ENCODE data around the gene SLIT1.

Gene SLIT1

DNA sequence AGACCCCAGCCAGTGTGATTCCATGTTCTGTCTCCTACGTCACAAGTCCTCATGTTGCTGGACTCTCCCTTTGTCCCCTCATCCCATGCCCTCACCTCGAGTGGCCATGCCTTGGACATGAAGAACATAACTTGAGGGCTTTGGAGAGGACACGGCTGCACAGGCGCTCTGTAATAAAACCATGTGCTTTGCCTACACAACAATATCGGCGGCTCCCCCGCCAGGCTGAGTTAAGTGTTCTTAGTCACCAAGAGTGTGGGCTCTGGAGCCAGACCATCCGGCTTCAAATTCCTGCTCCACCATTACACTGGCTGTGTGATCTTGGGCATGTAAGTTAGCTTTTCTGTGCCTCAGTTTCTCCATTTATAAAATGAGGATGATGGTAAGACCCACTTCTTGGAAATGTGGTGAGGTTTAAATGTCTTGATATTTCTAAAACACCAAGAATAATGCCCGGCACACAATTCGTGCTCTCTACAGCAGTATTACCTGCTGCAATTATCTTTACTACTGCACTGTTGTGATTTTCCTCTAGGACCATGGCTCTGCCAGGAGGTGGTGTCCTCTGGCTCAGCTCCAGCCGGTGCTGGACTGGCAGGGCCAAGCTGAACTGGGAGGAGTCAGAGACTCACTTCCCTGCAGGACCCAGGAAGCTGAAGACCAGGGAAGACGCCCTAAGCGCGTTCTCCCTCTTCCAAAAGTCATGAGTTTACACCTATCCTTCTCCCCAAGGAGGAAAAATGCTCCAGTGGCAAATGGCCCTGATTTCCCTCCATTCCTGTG lies 15.7 kb downstream of the SLIT1 start:
- no peak for DNase-seq

DNA sequence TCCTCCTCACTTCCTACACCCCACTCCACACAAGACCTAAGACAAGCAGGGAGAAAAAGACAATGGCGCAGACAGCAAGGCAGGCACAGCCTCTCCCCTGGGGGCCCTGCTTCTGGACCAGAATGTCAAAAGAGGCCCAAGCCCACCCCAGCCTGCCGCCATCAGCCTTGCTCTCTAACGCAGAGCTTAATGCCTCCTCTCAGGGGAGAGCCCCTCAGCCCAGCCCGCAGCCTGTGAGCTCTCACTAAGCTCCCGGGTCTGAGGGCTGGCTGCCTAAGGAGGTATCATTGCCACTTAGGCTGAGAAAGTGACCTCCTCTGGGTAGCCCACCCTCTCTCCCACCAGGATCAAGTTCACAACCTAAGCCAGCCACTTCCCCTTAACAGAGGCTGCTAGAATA lies 16.7 kb downstream of the SLIT1 start:
- no peak for DNase-seq

DNA sequence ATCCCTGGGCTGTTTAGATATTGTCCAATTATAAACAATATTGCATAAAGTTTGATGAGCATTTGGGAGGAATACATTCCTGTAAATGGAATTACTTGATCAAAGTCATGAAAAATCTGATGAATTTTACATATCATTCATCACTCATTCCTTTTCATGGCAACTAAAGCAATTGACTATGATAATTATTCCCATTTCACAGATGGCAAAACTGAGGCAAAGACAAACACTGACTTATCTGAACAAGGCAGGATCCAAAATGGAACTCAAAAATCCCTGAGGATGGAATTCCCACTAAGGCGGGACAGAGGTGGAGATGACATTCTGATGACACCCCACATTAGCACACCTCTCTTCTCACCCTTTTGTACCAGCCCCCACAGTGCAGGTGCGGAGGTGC lies 17.1 kb downstream of the SLIT1 start:
- DNase-seq, result no peak

DNA sequence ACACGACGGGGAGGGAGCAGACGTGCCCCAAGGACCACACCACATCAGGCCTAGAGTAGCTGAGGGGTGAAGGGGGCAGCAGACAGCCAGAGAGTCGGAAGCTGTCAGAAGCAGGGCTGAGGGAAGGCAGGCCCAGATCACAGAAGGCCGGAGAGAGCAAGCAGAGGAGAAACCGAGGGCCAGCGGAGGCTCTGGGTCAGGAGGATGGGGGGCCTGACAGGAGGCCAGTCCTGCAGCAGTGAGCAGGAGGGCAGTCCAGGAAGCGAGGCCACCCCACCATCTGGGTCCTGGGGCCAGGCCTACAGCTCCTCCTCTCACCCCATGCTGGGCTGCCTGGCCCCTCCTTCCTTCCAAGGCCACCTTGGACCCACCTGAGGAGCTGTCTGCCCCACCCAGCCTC lies 20.3 kb downstream of the SLIT1 start:
- DNase-seq, result no peak

DNA sequence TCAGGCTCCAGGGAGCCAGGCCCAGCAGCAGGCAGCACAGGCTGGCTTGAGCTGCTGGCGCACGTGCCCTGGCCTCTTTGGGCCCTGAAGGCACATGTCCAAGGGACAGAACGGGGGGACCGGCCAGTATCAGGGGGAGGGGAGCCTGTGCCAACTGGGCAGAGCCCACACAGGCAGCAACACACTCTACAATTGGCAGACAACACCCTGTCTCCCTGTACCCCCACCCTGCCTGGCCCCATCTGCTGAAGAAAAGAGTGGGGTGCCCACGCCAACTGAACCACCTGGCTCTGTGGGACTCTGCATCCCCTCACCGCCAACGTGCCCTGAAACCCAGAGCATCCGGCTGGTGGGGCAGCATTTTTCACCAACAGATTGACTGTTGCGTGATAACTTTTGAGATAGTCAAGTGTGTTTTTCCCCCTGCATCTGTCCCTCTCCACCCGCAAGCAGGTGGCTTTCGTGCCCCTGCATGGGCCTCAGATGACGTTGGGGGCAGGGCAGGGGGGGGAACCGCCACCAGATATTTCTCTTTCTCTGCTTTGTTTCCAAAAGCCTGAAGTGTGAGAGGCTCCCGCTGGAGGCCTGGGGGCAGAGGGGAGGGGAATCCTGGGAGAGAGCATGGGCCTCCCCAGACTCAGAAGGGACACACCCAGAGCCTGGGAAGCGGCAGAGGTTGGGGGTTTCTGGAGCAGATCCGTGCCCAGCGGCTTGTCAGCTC lies 21.8 kb downstream of the SLIT1 start:
- DNase-seq, result no peak

DNA sequence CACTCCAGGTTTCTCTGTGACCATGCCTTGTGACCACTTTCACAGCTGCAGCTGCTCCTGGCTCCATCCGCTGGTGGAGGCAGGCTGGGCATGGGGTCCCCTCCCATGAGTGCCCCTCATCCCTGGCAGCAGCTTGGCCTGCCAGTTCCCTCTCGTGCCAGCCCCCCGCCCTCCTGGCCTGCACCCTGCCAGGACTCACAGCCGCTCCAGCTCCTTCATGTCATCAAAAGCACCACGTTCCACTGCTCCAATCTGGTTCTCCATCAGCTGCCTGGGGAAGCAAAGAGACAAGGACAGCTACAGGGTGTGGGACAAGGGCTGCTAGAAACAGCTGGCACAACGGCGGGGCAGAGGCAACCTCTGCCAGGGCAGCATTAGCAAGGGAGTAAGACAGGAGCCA lies 22.6 kb downstream of the SLIT1 start:
- no peak for DNase-seq

DNA sequence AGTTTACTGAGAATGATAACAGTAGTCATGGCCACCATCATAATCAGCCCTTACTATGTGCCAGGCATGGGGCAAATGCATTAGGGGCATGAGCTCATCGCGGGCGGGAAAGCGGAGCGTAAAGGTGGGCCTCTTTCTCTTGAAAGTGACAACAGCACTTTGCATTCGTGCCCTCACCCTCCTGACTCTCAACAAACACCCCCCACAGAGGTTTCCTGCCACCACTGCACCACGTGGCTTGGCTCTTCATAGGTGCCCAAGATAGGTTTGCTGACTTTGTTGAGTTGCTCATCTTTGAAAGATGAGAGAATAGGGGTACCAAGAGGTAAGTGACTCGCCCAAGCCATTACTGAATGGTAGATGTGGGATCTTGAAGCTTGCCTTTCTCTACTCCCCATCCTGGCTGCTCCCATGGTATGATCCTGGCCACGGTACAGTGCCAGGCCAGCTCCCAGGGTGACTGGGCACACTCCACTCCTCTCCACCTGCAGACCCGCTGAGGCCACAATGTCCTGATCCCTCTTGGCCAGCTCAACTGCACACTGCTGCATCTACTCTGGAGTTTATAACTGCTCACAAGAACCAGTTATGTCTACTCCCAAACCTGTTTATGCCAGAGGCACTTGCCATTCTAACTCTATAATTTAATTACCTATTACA lies 26.0 kb downstream of the SLIT1 start:
- no peak for DNase-seq

DNA sequence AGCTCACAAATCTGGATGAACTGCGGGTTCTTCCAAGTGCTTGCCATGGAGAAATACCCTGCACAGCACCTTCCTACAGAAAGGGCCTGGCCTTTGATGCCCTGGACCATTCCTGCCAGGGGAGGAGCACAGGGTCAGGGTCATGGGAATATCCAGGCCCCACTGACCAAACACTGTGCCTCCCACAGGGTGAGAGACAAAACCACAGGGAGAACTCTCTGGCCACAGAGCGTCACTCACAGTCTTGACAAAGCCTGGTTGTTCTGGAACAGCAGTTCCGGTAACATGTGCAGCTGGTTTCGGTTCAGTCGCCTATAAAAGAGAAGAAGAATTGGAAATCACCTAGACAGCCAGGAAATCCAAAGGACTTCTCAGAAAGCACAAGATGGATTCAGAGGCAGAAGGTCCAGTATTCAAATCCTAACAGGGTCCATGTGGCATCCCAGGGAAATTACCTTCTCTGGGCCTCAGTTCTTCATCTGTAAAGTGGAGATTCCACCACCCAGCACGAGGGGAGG lies 28.1 kb downstream of the SLIT1 start:
- DNase-seq, result no peak

DNA sequence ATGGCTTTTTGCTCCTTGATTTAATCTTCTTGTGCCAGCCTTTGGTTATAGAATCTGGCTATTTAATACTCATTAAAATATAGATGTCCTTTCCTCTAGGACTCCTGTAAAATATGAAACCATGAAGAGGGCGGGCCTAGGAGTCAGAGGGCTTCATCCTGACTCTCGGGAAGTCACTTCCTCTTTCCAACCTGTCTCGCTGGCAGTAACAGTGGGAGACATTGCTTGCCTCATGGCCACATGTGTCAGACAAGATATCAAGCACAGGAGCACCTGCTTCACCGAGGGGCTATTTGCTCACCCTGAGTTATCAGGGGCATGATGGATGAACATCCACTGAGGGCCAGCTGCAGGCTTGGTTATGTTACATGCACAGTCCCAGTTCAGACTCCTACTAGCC lies 31.0 kb downstream of the SLIT1 start:
- no peak for DNase-seq

DNA sequence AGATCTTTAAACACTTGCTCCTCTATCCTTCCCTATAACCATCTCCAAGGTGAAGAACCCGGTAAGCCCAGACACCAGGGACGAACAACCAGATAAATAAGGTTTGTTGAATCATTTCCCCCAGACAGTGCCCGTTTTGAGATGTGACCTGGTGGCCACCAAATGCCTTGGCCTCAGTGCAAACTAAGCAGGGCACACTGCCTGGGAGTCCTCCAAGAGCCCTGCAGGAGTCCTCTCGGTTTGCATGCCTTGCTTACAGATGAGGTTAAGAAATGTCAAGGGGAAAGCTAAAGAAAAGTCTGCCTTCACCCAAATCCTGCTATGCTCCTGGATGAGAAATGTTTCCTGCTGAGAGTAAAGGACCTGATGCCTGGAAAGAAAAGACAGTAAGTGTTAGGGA lies 31.6 kb downstream of the SLIT1 start:
- DNase-seq, result no peak

DNA sequence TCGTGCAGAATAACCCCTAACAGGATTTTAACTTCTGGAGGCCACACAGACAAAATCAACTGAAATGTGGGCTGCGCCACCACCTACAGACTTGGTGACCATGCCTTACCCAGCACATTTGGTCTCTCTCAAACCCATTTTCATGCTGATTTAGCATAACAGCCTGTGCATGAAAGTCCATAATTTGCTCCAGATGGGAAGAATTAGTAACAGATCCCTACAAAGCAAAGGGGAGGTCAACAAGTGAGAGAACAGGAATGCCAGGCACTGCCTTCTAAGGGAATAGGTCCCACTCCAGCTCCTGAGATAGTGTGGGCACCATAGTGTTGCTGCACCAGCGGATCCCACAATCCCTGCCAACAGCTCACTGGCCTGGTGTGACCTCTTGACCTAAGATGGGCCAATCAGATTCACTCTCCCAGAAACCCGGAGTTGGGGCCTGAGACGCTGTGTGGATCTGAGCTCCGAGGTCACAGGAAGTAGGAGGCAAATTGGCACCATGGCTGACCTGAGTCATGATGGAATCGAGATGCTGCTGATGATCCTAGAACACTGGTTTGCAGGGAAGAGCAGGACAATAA lies 32.4 kb downstream of the SLIT1 start:
- DNase-seq, result no peak

DNA sequence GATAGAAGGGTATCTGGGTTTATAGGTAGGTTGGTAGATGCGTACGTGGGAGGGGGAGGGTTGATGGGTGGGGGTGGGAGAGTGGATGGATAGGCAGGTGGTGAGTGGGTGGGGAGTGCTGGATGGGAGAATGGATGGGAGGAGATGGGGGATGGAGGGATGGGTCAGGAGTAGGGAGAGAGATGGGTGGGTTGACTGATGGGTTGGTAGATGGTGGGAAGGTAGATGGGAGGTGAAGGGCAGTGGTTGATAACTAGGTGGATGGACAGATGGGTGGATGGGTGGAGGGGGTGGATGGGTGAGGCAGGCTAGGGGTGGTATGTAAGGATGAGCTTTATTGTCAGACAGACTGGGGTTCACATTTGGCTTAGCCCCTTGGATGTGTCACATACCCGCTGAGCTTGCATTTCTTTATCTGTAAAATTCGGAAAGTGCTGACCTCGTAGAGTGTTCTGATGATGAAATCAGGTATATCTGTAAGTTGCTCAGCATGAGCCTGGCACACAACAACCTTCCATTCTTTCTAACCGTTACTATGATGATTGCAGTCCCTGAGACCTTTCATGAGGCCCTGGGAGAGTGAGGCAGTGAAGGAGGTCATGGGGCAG lies 34.3 kb downstream of the SLIT1 start:
- no peak for DNase-seq

DNA sequence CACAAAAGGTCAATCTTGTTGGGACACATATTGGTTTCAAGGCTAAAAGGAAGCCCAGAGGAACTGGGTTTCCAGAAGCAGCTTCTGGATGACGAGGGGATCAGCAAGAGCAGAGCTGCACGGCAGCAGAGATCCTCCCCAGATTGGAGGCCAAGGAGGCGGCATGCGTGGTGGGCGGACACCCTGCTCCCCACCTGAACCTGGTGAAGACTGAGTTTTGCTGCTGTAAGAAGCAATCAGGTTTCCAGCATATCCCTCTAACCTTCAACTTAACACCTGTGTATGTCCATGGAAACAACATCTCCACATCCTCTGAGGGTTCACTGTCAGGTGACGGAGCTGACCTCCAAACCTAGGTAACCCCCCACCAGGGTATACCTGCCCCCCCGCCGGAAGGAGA lies 35.1 kb downstream of the SLIT1 start:
- no peak for DNase-seq

DNA sequence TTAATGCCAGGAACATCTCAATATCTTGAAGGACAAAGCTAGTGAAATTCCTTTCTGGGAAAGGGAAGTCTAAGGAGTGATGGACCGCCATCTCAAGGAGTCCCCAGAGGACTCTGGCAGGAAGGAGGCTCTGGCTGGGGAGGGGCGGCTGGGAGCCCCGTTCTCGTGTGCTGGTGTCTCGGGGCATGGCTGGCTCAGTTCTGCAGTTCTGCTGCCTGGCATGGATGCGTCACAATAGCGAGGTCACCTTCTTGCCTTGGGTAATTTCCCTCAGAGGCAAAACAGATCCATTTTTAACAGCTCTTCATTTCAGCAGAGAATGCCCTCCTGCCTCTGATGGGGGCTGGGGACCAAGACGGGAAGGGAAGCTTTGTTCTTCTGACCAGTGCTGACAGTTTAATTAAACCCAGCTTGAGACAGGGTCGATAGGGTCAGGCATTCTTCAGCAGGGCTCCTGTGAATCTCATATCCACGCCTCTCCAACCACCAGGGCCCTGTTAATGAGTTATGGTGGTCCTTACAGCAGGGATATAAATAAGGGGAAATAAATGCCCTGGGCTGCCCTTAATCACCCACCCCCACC lies 35.7 kb downstream of the SLIT1 start:
- DNase-seq, result no peak

DNA sequence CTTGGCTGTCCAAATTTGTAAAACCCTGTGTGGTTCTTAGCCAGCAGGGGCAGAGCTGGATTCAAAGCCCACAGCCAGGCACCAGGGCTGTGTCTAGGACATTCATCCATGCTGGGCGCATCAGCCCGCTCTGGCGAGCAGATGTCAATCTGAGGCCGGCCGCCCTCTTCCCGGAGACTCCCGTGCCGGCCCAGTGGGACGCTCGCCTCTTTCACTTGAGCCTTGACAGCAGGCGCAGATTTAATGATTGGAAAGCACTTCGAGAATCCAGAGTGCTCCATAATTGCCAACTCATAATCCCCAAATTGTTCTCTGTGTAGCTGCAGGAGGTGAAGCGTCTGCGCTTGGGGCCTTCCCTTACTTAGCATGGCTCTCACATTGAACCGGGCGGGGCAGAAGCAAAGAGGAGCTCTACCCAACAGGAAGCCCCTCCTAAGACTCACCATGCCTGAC lies 36.7 kb downstream of the SLIT1 start:
- DNase-seq, result no peak

DNA sequence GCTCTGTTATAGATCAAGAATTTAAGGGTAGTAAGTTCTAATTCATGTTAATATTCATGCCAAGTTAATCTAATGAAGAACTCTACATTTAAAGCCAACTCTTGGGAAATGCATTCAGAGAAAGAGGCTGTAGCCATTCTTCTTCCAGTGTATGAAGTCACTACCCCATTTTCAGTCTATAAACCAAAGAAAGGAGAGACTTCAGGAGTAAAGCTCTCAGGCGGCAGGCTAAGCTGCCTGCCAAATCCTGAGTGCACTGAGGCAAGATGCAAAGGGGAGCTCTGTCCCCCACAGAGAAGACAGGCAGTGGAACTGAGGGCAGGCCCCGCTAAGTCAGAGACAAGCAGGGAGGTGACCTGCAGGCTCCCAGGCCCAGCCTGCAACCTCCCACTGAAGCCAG lies 41.5 kb downstream of the SLIT1 start:
- DNase-seq, result no peak

DNA sequence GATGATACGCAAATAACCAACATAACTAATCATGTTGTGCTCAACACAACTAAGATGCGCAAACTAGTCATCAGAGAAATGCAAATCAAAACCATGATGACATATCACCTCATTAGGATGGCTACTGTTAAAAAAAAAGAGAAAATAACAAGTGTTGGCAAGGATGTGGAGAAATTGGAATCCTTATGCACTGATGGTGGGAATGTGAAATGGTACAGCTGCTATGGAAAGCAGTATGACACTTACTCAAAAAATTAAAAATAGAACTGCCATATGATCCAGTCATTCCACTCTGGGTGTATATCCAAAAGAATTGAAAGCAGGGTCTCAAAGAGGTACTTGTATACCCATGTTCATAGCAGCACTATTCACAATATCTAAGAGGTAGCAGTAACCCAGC lies 42.9 kb downstream of the SLIT1 start:
- no peak for DNase-seq

DNA sequence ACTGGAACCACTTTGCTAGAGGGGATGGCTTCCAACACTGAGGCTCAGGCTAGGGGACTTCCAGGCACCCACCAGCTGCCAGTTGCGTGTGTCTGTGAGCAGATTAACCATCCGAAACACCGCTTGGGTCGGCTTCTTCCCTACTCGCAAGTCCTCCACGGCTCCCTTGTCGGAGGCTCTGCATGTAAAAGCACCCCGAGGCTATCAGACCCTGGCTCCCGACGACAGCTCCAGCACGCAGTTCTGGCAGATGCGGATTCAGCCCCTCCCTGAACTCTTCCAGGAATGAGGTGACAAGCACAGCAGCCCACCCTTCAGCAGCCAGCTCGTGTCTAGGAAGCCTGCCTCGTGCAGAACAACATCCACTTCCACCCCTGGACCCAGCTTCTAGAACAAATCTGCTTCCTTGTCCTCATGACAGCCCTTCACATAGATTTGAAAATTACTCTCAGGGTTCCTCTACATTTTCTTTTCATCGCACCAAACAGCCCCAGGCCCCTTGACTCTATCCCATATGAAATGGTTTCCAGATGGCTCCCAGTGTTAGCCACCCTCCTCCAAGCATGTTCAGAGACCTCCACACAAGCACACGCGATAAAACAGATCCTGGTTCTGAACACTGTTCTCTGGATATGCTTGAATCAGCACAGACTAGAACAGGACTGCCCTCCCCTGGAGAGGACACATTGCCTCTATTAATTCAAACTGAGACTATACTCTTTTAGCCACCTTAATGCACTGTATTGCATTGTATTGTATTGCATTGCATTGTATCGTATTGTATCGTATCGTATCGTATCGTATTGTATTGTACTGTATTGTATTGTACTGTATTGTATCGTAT lies 44.6 kb downstream of the SLIT1 start:
- DNase-seq, result no peak

DNA sequence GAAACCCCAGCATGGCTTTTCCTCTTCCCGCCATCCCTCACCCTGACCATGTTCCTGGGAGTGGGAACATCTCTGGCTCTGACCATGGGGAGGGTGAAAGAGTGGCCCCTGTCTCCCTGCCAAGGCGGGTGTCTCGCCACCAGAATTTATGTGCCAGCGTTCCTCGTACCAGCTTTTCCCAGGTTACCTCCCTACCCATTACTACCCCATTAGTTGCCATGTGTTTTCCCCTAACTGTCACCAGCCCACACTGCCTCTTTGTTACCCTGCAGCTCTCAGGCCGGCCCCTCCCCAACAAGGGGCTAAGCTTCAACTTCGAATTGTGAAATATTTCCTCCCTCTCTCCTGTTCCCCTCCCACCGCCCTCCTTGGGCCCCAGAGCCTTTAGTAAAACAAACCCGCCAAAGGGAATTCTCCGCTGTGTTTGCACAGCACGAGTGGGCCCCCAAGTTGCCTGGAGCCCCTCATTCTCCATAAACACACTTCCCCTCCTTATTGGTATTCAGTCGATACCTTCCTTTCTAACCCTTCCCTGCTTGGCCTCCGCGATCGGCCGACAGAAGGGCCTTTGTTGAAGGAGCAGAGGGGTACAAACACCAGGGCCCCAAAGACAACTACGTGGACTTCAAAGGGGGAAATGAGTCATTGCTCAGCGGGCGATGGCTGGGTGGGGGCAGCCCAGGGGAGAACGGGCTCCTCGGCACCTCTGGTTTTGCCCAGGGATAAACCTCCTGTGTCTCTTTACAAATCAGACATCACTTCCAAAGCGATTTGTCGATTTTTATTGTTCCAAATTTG lies 45.5 kb downstream of the SLIT1 start:
- DNase-seq, result no peak

DNA sequence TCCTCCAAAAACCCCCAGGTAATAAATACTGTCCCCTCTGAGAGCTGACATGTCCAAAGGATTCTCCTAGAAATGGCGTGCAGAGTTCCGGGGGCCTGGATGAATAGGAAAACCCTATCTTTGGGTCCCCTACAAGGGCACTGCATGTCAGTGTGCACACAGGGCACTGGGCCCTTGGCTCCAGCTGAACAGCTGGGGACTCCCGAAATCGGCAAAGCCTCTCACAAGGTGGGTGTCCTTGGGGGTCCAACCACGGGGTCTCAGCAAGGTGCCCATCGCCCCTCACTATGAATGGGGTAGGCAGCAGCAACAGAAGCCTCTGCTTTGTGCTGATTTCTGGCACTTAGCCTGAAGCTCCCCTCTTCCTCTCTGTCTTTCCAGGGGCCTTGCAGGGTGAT lies 46.1 kb downstream of the SLIT1 start:
- no peak for DNase-seq

DNA sequence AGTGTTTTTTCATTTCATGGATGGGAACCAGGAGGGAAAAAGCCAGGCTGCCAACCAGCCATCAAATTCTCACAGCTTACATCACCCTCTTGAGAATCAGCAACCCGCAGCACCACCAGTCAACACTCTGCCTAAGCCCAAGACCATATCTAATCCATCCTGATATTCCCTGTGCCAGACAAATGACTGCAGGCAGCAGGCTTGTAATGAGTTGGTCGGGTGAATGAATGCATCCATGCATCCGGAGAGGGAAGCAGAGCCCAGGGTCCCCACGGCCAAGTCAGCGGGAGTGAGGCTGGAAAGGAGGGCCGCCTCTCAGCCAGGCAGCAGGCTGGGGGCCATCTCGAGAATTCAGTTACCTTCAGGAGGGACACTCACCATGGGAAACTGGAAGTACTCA lies 46.9 kb downstream of the SLIT1 start:
- no peak for DNase-seq

All from stimulated activated CD4-positive, alpha-beta T cell treated with anti-CD3 and anti-CD28 coated beads, Interleukin-2, amount 100 ng/mL, for 24 hours (primary cell).